Coronary artery (tissue), 2 donors: ENCODE data around the gene PLCL1.

ENCODE experiments used
- DNase-seq: peaks from one replicate; pipeline ENCODE4 v3.0.0-alpha.2; 2017; ENCODE audit warnings: low spot score
- H3K27ac ChIP-seq, 2 donors: fragments of 200-600 bp; sonication (generic); one replicate each; pipeline ENCODE4 v1.5.1; 2016 to 2019
- H3K4me3 ChIP-seq: fragments of 200-600 bp; sonication (generic); 2 replicates; pipeline ENCODE4 v1.5.1; 2016; ENCODE audit warnings: mild to moderate bottlenecking, moderate library complexity
- TF ChIP-seq, protein P1 (sequence below): fragments of 200-600 bp; sonication (generic); IDR thresholded peaks from one replicate; pipeline ENCODE4 v1.5.1; 2019; ENCODE audit warnings: antibody characterized with exemption

The PLCL1 gene

DNA sequence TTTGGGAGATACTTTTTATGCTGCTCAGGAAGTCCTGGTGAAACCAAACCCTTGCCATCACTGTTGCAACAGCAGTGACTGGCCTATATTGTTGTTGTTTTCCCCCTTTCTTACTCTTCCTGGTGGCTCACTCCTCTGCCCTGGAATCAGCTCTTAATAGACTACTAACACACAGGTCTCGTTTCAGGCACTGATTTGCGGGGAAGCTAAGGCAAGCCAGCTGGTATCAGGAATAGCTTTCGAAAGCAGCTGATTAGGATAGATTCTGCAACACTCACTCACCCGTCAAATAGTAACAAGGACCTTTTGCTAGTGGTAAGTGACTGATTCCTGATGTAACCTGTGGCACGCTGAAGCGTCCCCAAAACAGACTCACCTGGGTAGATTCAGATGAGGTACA, 360.4 kb downstream of the PLCL1 start:
- TF ChIP-seq, protein P1, sequence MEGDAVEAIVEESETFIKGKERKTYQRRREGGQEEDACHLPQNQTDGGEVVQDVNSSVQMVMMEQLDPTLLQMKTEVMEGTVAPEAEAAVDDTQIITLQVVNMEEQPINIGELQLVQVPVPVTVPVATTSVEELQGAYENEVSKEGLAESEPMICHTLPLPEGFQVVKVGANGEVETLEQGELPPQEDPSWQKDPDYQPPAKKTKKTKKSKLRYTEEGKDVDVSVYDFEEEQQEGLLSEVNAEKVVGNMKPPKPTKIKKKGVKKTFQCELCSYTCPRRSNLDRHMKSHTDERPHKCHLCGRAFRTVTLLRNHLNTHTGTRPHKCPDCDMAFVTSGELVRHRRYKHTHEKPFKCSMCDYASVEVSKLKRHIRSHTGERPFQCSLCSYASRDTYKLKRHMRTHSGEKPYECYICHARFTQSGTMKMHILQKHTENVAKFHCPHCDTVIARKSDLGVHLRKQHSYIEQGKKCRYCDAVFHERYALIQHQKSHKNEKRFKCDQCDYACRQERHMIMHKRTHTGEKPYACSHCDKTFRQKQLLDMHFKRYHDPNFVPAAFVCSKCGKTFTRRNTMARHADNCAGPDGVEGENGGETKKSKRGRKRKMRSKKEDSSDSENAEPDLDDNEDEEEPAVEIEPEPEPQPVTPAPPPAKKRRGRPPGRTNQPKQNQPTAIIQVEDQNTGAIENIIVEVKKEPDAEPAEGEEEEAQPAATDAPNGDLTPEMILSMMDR = no peak
- H3K27ac ChIP-seq = no peak overlapping the region

DNA sequence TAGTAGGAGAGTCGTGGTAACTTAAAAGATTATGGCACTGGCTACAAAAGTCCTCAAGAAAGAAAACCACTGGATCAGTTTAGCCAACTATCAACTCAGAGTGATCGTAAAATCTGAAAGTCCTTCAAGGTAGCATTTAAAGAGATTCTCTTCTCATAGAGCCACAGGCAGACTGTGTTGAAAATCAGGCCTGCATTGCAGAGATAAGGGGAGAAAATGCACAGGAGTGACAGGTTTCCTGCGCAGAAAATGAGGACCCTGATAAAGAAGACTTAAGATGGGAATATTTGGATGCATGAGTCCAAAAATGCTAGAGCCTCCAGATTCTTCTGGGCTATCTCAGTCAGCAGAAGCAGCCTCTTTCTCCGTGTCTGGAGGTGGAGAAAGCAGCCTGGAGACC, 360.9 kb downstream of the PLCL1 start:
- TF ChIP-seq, protein P1 = no peak
- H3K4me3 ChIP-seq = no peak overlapping the region
- DNase-seq = no peak
- no peak overlapping the region for H3K27ac ChIP-seq

More for the DNA sequence above, 360.4 kb downstream of the PLCL1 start:
- H3K4me3 ChIP-seq = no peak overlapping the region
- DNase-seq = no peak

DNA sequence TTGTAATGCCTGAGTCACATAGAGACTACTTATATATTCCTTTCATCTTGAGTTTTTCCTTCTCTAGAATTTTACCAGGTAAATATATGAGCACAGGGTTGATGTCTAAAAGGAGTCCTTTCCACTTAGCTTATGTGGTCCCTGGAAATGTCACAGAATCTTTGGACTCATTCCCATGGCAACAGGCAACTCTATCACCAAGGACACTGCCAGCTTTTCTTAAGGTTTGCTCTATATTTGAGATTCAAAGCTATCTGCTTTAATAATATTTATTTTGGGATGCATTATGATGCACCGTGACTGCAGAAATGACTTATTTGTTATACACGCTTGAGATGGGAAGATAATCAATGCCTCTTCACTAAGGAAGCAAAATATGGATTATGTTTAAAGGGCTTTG, 363.0 kb downstream of the PLCL1 start:
- H3K4me3 ChIP-seq = no peak overlapping the region
- H3K27ac ChIP-seq = no peak overlapping the region
- DNase-seq = no peak
- TF ChIP-seq, protein P1 = no peak

DNA sequence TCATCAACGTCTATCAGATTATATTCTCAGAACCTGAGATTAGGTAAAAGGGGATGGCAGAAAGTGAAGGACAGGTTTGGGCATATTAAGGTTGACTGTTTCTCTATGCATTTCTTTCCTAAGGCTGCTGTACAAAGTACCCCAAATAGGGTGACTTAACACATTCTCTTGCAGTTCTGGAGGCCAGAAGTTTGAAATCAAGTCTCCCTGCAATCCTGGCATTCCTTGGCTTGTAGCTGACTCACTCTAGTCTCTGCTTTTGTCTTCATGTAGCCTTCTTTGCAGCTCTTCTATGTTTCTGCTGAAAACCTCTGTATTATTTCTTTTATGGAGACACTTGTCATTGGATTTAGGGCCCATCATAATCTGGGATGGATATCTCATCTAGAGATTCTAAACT, 364.3 kb downstream of the PLCL1 start:
- TF ChIP-seq, protein P1 = no peak
- no peak for DNase-seq
- Histone ChIP-seq H3K27ac (no peak overlapping the region), H3K4me3 (no peak overlapping the region)

DNA sequence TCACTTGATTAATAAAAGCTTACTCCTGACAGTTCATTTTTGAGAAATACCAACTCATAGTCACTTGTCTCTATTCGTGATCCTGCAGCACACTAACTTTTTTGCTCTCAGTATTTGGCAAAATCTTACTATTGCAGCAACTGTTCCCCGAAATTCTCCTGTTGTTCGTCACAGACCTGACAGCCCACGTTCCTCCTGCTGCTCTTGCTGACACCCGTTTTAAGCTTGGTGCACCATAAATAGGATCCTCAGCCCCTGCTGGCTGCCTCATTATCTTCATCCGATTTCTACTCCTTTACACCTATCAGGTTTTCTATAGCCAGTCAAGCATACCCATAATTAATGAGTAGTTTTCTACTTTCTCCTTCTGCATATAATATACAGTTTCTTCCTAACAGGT, 368.8 kb downstream of the PLCL1 start:
- Histone ChIP-seq H3K4me3 (no peak overlapping the region), H3K27ac (no peak overlapping the region)
- TF ChIP-seq, protein P1 = no peak
- DNase-seq = no peak

DNA sequence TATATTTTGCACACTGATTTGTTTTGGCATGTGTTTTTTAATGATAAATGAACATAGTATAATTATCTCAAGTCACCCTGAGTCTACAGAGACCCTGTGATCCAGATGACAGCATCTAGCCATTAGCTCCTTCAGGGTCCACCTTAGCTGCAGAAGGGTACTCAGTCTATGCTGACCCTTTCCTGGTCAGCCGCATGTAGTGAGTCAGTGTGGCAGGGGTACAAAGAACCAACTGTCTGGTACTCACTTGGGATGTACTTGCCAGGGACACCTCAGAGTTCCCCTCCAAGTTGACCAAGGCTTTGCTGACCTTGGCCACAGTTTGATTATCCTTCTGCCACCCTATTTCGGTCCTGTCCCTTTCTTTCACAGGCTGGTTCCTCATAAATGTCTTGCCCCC, 369.5 kb downstream of the PLCL1 start:
- H3K27ac ChIP-seq = no peak overlapping the region
- TF ChIP-seq, protein P1 = no peak
- DNase-seq = no peak

DNA sequence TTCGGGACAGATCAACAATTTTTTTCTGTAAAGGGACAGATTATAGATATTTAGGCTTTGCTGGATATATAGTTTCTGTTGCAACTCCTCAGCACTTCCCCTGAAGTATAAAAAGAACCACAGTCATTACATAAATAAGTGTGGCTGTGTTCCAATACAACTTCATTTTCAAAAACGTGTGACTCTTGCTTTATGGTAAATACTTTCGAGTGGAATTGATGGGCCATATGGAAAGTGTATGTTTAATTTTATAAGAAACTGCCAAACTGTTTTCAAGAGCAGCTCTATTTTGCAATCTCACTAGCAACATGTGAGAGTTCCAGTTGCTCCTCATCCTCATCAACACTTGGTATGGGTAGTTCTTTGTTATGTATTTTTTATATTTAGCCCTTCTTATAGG, 370.9 kb downstream of the PLCL1 start:
- TF ChIP-seq, protein P1 = no peak
- no peak for DNase-seq
- Histone ChIP-seq H3K27ac (no peak overlapping the region), H3K4me3 (no peak overlapping the region)

More for the DNA sequence above, 369.5 kb downstream of the PLCL1 start:
- no peak overlapping the region for H3K4me3 ChIP-seq
